Esophagus (tissue), 2 donors: Measurements from ENCODE around the gene DGKE. TPM values are rescaled to one million over a fixed set of nuclear protein-coding genes. Genes with fewer than 3 reads are reported as not detected.

Source experiments
- H3K27ac ChIP-seq, 2 donors: one replicate each; pipeline ENCODE4 v1.5.1; 2013; ENCODE audit warnings: low read depth in 2 of 2, mild to moderate bottlenecking in 2 of 2, inconsistent platforms in 1 of 2, low read length in 1 of 2, moderate library complexity in 1 of 2
- H3K27me3 ChIP-seq, 2 donors: one replicate each; pipeline ENCODE4 v1.6.1; 2013; ENCODE audit warnings: low read length in 2 of 2, control low read depth in 1 of 2, mild to moderate bottlenecking in 1 of 2; ENCODE audit not compliant: insufficient read depth in 2 of 2, control insufficient read depth in 1 of 2
- H3K36me3 ChIP-seq, 2 donors: one replicate each; pipeline ENCODE4 v1.6.1; 2013; ENCODE audit warnings: low read length in 1 of 2; ENCODE audit not compliant: control insufficient read depth in 2 of 2, insufficient read depth in 2 of 2
- H3K4me1 ChIP-seq, 2 donors: one replicate each; pipeline ENCODE4 v1.6.1; 2013; ENCODE audit warnings: low read length in 1 of 2; ENCODE audit not compliant: control insufficient read depth in 2 of 2, insufficient read depth in 2 of 2
- H3K4me3 ChIP-seq, 2 donors: one replicate each; pipeline ENCODE4 v1.5.1; 2013; ENCODE audit warnings: low read length in 2 of 2, mild to moderate bottlenecking in 2 of 2, low read depth in 1 of 2, moderate library complexity in 1 of 2
- H3K9me3 ChIP-seq, 2 donors: one replicate each; pipeline ENCODE4 v1.6.1; 2013; ENCODE audit warnings: mild to moderate bottlenecking in 2 of 2, low read depth in 1 of 2, low read length in 1 of 2, moderate library complexity in 1 of 2; ENCODE audit not compliant: control insufficient read depth in 2 of 2, insufficient read depth in 1 of 2
- WGBS, 2 donors: extraction: QIAGEN DNeasy Blood & Tissue Kit; methylation state at CpG; one replicate each; pipeline ENCODE4 v1.1.7; 2013; 5-methylcytosine and 5-hydroxymethylcytosine counted together
- polyA plus RNA-seq, 2 donors: library from polyadenylated mRNA; stranded (reverse); fragments of 200-250 nt; gene quantifications; one replicate each; pipeline ENCODE4 v1.2.3, GENCODE V29; 2013
- donor health status: healthy with polysubstance abuse.
- donor health status: Bipolar disorder and iron deficiency.

Gene DGKE
- polyA plus RNA-seq, 2 donors = 1.3 to 1.6 TPM

GRCh38 chr17:56881685-56882295 is 47.8 kb downstream of the DGKE start:
- WGBS, 2 donors = 86 to 94% methylated on average over 3 of the region's 3 CpGs
- H3K4me1 ChIP-seq = no peaks in the 10 kb centered on the region

GRCh38 chr17:56883616-56884015 is 49.7 kb downstream of the DGKE start:
- no peaks in the 10 kb centered on the region for H3K27me3 ChIP-seq
- H3K36me3 ChIP-seq = peaks cover 0 to 5% of the 10 kb centered on the region in 2 donors
- WGBS, 2 donors = 63% methylated on average over 1 of the region's 1 CpG
- no peak overlapping the region for H3K27ac ChIP-seq
- H3K4me3 ChIP-seq = no peak overlapping the region
- no peaks in the 10 kb centered on the region for H3K4me1 ChIP-seq
- peaks cover 2 to 6% of the 10 kb centered on the region in 2 donors for H3K9me3 ChIP-seq

More at GRCh38 chr17:56881685-56882295, 47.8 kb downstream of the DGKE start:
- Histone ChIP-seq H3K27me3 (no peaks in the 10 kb centered on the region), H3K36me3 (no peaks in the 10 kb centered on the region), H3K27ac (no peak overlapping the region), H3K4me3 (no peak overlapping the region), H3K9me3 (no peaks in the 10 kb centered on the region)

- Histone ChIP-seq H3K36me3 (peaks cover 5 to 6% of the 10 kb centered on the region in 2 donors), H3K4me3 (no peak overlapping the region), H3K27me3 (no peaks in the 10 kb centered on the region), H3K27ac (no peak overlapping the region), H3K4me1 (no peaks in the 10 kb centered on the region), H3K9me3 (peaks cover 2 to 6% of the 10 kb centered on the region in 2 donors)
- WGBS, 2 donors = 78 to 82% methylated on average over 6 of the region's 6 CpGs
These were observed 50.7 kb downstream of the DGKE start for GRCh38 chr17:56884483-56885311.

- 53 to 65% methylated on average over 2 of the region's 2 CpGs for WGBS, 2 donors
- H3K27ac ChIP-seq = no peak overlapping the region
These were observed 51.3 kb downstream of the DGKE start for GRCh38 chr17:56885312-56885657.

GRCh38 chr17:56886288-56886731 is 52.4 kb downstream of the DGKE start:
- H3K27me3 ChIP-seq = no peaks in the 10 kb centered on the region
- H3K9me3 ChIP-seq = peaks cover 2 to 6% of the 10 kb centered on the region in 2 donors
- H3K4me3 ChIP-seq = no peak overlapping the region
- peaks cover 16 to 19% of the 10 kb centered on the region in 2 donors for H3K36me3 ChIP-seq
- peak overlapping the region in 1 of 2 donors; percentile 15 for H3K27ac ChIP-seq
- WGBS, 2 donors = 55 to 75% methylated on average over 2 of the region's 2 CpGs
- H3K4me1 ChIP-seq = no peaks in the 10 kb centered on the region

More at GRCh38 chr17:56885312-56885657, 51.3 kb downstream of the DGKE start:
- peaks cover 7 to 12% of the 10 kb centered on the region in 2 donors for H3K36me3 ChIP-seq
- no peaks in the 10 kb centered on the region for H3K4me1 ChIP-seq
- H3K9me3 ChIP-seq = peaks cover 2 to 6% of the 10 kb centered on the region in 2 donors
- H3K27me3 ChIP-seq = no peaks in the 10 kb centered on the region
- no peak overlapping the region for H3K4me3 ChIP-seq

GRCh38 chr17:56887105-56887504 is 53.2 kb downstream of the DGKE start:
- Histone ChIP-seq H3K4me3 (no peak overlapping the region), H3K9me3 (peaks cover 2 to 6% of the 10 kb centered on the region in 2 donors), H3K27me3 (no peaks in the 10 kb centered on the region), H3K4me1 (no peaks in the 10 kb centered on the region), H3K27ac (no peak overlapping the region), H3K36me3 (peaks cover 19 to 23% of the 10 kb centered on the region in 2 donors)
- WGBS, 2 donors = 96 to 97% methylated on average over 5 of the region's 5 CpGs

GRCh38 chr17:56887552-56888467 is 53.9 kb downstream of the DGKE start:
- Histone ChIP-seq H3K36me3 (peaks cover 19 to 28% of the 10 kb centered on the region in 2 donors), H3K4me1 (no peaks in the 10 kb centered on the region), H3K27ac (no peak overlapping the region), H3K27me3 (no peaks in the 10 kb centered on the region), H3K4me3 (no peak overlapping the region), H3K9me3 (peaks cover 2 to 6% of the 10 kb centered on the region in 2 donors)
- WGBS, 2 donors = 97 to 98% methylated on average over 9 of the region's 9 CpGs

GRCh38 chr17:56890390-56890789 is 56.4 kb downstream of the DGKE start:
- peaks cover 33 to 46% of the 10 kb centered on the region in 2 donors for H3K36me3 ChIP-seq
- no peak overlapping the region for H3K4me3 ChIP-seq
- WGBS, 2 donors = 94 to 98% methylated on average over 6 of the region's 6 CpGs
- H3K9me3 ChIP-seq = peaks cover 2 to 6% of the 10 kb centered on the region in 2 donors
- H3K4me1 ChIP-seq = no peaks in the 10 kb centered on the region
- H3K27me3 ChIP-seq = no peaks in the 10 kb centered on the region
- H3K27ac ChIP-seq = no peak overlapping the region
